Stimulated activated CD8-positive, alpha-beta memory T cell treated with anti-CD3 and anti-CD28 coated beads, Interleukin-15, amount 100 ng/mL, for 1 hour (primary cell): ENCODE results near the gene SERPINH1.

Experiments
- DNase-seq: peaks from one replicate; pipeline ENCODE4 v3.0.0-alpha.2; 2020; ENCODE audit warnings: low read depth

SERPINH1 gene

GRCh38 chr11:75532200-75533048, 29.6 kb upstream of the SERPINH1 start:
- peak; percentile 84 for DNase-seq

GRCh38 chr11:75533896-75534258, 28.2 kb upstream of the SERPINH1 start:
- DNase-seq = no peak

GRCh38 chr11:75534259-75535069, 27.6 kb upstream of the SERPINH1 start:
- DNase-seq = no peak

GRCh38 chr11:75535071-75535470, 27.0 kb upstream of the SERPINH1 start:
- DNase-seq = no peak

GRCh38 chr11:75536786-75537641, 25.0 kb upstream of the SERPINH1 start:
- no peak for DNase-seq

- no peak for DNase-seq
Measured at GRCh38 chr11:75537740-75538139, 24.3 kb upstream of the SERPINH1 start.

- DNase-seq = no peak
Measured at GRCh38 chr11:75538150-75538942, 23.7 kb upstream of the SERPINH1 start.

GRCh38 chr11:75539459-75540334, 22.4 kb upstream of the SERPINH1 start:
- DNase-seq = no peak

GRCh38 chr11:75541193-75542087, 20.6 kb upstream of the SERPINH1 start:
- DNase-seq = no peak

GRCh38 chr11:75542088-75542438, 20.0 kb upstream of the SERPINH1 start:
- DNase-seq = no peak

GRCh38 chr11:75543806-75544205, 18.2 kb upstream of the SERPINH1 start:
- no peak for DNase-seq

- no peak for DNase-seq
Measured at GRCh38 chr11:75547177-75547576, 14.9 kb upstream of the SERPINH1 start.

GRCh38 chr11:75547617-75548058, 14.4 kb upstream of the SERPINH1 start:
- no peak for DNase-seq

GRCh38 chr11:75548595-75549272, 13.3 kb upstream of the SERPINH1 start:
- no peak for DNase-seq

GRCh38 chr11:75549370-75549958, 12.6 kb upstream of the SERPINH1 start:
- DNase-seq = no peak

- DNase-seq = no peak
Measured at GRCh38 chr11:75553182-75553581, 8.9 kb upstream of the SERPINH1 start.

- no peak for DNase-seq
Measured at GRCh38 chr11:75553889-75554257, 8.2 kb upstream of the SERPINH1 start.

GRCh38 chr11:75554258-75555022, 7.6 kb upstream of the SERPINH1 start:
- no peak for DNase-seq
